Measurements from ENCODE around the gene SEC14L5. TPM values are rescaled to one million over a fixed set of nuclear protein-coding genes. Genes with fewer than 3 reads are reported as not detected.
"Not testable (repeated sequence)": the region's sequence is repeated elsewhere in the genome, so short reads cannot be mapped to it uniquely, and the experiment has no call there.

Gene SEC14L5
- total RNA-seq, 1 experiment from 2014 or later = 2.3 TPM

GRCh38 chr16:5041600-5042133 is 83.5 kb downstream of the SEC14L5 start (continued):
- TF ChIP-seq ZBTB21 (CRISPR knock-in tag; IDR thresholded peaks at IDR 0.05; ENCODE audit: borderline replicate concordance) (no peak), FOXJ3 (CRISPR knock-in tag; IDR thresholded peaks at IDR 0.05; ENCODE audit: borderline replicate concordance) (no peak), ZMAT4 (CRISPR knock-in tag; IDR thresholded peaks at IDR 0.05) (no peak)

DNA sequence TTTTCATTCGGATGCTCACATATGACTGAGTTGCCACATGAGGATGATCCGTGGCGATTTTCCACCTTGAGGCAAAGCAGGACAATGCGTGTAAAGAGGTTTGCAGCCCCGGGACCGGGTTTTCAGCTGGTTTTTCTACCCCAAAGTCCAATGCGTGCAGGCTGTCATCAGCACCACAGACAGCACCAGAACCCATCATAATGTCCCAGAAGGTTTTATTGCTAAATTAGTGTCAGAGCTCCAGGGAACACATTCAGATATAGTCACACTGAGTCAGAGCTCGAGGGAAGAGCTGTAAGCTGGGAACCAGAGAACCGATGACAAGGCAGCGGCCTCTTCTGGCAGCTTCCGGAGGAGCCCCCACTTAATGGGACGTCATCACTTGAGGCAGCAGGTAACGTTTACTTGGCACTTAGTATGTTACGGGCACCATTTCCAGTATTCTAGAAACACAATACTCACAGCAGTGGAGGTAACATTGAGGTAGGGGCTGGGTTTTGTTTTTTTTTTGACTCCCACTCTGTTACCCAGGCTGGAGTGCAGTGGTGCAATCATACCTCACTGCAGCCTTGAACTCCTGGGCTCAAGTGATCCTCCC is 84.5 kb downstream of the SEC14L5 start:
- TF ChIP-seq HMGA2 (CRISPR knock-in tag; IDR thresholded peaks at IDR 0.05) = no peak
- TF ChIP-seq, protein P1, sequence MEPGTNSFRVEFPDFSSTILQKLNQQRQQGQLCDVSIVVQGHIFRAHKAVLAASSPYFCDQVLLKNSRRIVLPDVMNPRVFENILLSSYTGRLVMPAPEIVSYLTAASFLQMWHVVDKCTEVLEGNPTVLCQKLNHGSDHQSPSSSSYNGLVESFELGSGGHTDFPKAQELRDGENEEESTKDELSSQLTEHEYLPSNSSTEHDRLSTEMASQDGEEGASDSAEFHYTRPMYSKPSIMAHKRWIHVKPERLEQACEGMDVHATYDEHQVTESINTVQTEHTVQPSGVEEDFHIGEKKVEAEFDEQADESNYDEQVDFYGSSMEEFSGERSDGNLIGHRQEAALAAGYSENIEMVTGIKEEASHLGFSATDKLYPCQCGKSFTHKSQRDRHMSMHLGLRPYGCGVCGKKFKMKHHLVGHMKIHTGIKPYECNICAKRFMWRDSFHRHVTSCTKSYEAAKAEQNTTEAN (CRISPR knock-in tag; IDR thresholded peaks at IDR 0.05) = no peak
- Mint-ChIP-seq H3K4me1 (peaks cover 10% of the 10 kb centered on the region), H3K27me3 (ENCODE audit: low read depth) (peaks cover 10% of the 10 kb centered on the region), H3K4me3 (no peak overlapping the region), H3K9me3 (no peaks in the 10 kb centered on the region), H3K27ac (no peak overlapping the region), H3K36me3 (no peaks in the 10 kb centered on the region)
- ATAC-seq = no peak
- ChIA-PET CTCF (interaction anchor here (1.2 to 2.5 kb wide), 2 partner anchors 14 to 33 kb away, joined by 3 to 10 read pairs; no protein-coding TSS in a partner anchor), POLR2A (no interaction called here)
- no peak for DNase-seq (ENCODE audit: low spot score)

DNA sequence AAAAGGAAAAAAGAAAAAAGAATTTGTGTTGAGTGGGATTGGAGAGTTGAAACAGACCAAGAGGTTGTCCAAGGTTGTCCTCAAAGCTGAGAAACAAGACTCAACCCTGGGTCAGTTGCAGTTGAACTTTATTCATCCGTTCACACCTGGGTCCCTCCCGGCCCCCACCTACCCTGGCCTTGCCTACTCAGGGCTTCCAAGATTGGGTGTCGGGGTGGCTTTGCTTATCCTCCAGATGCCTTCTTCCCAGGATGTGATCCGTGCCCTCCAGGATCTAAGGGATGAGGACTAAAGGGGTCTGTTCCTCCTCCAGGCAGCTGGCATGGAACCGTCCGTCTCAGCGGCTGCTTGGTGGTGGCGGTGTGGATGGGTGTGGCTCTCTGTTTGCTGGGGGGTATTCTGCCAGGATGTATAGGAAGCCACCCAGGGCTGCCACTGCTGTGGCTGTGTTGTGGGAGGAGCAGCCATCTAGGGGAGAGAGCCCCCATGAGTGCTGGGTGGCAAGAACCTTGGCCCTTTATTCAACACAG is 85.9 kb downstream of the SEC14L5 start:
- 0 out of 2 replicates have a peak, but pooled peaks cover 4% of the 10 kb centered on the region for H3K4me1 Mint-ChIP-seq
- H3K27me3 Mint-ChIP-seq (ENCODE audit: low read depth) = peaks cover 10% of the 10 kb centered on the region
- ATAC-seq = no peak
- POLR2A ChIA-PET = no interaction called here
- CTCF ChIA-PET = no interaction called here
- DNase-seq (ENCODE audit: low spot score) = no peak
- no peak overlapping the region for H3K27ac Mint-ChIP-seq
- TF ChIP-seq GTF2I (CRISPR knock-in tag; conservative IDR thresholded peaks at IDR 0.05) = no peak
- no peak for TF ChIP-seq ZNF416 (CRISPR knock-in tag; IDR thresholded peaks at IDR 0.05)
- TF ChIP-seq KAT7 (CRISPR knock-in tag; IDR thresholded peaks at IDR 0.05; ENCODE audit: borderline replicate concordance) = no peak
- H3K9me3 Mint-ChIP-seq = no peaks in the 10 kb centered on the region; the same call in 1 of the 2 replicates
- H3K4me3 Mint-ChIP-seq = no peak overlapping the region
- no peaks in the 10 kb centered on the region for H3K36me3 Mint-ChIP-seq

DNA sequence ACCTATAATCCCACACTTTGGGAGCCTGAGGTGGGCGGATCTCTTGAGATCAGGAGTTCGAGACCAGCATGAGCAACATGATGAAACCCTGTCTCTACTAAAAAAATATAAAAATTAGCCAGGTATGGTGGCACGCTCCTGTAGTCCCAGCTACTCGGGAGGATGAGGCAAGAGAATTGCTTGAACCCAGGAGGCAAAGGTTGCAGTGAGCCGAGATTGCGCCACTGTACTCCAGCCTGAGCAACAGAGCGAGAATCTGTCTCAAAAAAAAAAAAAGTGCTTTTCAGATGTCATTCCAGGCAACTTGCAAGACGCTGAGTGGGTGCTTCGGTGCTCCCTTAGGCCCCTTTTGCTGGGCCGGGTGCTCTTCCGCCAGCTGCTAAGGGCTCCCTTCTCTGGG is 86.5 kb downstream of the SEC14L5 start:
- peaks cover 12% of the 10 kb centered on the region for H3K27me3 Mint-ChIP-seq (ENCODE audit: low read depth)
- CTCF ChIA-PET = interaction anchor here (0.9 to 2.9 kb wide), 3 partner anchors 12 to 40 kb away, joined by 3 to 14 read pairs (median 6); no protein-coding TSS in a partner anchor

DNA sequence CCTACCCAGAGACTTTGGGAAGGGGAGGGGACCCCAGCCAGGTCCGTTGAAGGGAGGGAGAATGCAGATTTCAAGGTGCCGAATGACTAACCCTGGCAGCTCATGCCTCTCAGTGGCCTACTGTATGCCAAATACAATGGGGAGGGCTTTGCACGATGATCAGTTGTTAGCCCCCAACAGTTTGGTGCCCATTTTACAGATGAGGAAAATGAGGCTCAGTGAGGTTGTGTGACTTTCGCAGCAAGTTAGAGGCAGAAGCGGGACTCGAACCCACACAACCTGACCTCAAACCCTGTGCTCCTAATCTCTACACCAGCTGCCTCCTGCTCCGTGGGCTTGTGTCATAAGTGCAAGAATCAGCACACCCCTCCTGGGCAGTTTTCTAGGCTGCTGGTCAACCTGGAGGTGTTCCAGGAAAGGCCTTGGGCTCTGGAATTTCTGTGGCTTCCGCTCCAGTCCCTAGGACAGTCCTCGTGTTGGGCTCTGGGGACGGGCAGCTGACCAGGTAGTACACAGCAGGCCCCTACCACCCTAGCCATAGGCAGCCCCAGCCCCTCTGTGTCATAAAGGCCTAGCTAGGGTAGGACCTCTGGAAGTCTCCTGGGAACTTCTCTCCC is 87.5 kb downstream of the SEC14L5 start:
- H3K9me3 Mint-ChIP-seq = no peaks in the 10 kb centered on the region; the same call in 1 of the 2 replicates
- H3K4me1 Mint-ChIP-seq = 0 out of 2 replicates have a peak, but pooled peaks cover 4% of the 10 kb centered on the region
- H3K27me3 Mint-ChIP-seq (ENCODE audit: low read depth) = peaks cover 11% of the 10 kb centered on the region
- H3K36me3 Mint-ChIP-seq = no peaks in the 10 kb centered on the region
- H3K4me3 Mint-ChIP-seq = no peak overlapping the region
- ChIA-PET POLR2A (no interaction called here), CTCF (interaction anchor here (0.9 to 2.9 kb wide), 4 partner anchors 11 to 39 kb away, joined by 3 to 14 read pairs (median 4); no protein-coding TSS in a partner anchor)
- no peak overlapping the region for H3K27ac Mint-ChIP-seq
- ATAC-seq (no peak), DNase-seq (ENCODE audit: low spot score) (no peak)
- no peak for TF ChIP-seq NFE2L1 (CRISPR knock-in tag; IDR thresholded peaks at IDR 0.05)
- TF ChIP-seq ZNF416 (CRISPR knock-in tag; IDR thresholded peaks at IDR 0.05) = no peak
- TF ChIP-seq, protein P1 (CRISPR knock-in tag; IDR thresholded peaks at IDR 0.05) = no peak
- TF ChIP-seq, protein P2, sequence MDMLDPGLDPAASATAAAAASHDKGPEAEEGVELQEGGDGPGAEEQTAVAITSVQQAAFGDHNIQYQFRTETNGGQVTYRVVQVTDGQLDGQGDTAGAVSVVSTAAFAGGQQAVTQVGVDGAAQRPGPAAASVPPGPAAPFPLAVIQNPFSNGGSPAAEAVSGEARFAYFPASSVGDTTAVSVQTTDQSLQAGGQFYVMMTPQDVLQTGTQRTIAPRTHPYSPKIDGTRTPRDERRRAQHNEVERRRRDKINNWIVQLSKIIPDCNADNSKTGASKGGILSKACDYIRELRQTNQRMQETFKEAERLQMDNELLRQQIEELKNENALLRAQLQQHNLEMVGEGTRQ (CRISPR knock-in tag; IDR thresholded peaks at IDR 0.05) = no peak
- no peak for TF ChIP-seq SMAD4 (CRISPR knock-in tag; IDR thresholded peaks at IDR 0.05)
- no peak for TF ChIP-seq NR2C2 (CRISPR knock-in tag; IDR thresholded peaks at IDR 0.05)
- TF ChIP-seq, protein P3, sequence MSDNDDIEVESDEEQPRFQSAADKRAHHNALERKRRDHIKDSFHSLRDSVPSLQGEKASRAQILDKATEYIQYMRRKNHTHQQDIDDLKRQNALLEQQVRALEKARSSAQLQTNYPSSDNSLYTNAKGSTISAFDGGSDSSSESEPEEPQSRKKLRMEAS (CRISPR knock-in tag; IDR thresholded peaks at IDR 0.05) = no peak
- TF ChIP-seq JAZF1 (CRISPR knock-in tag; IDR thresholded peaks at IDR 0.05) = no peak
- TF ChIP-seq SOX15 (CRISPR knock-in tag; IDR thresholded peaks at IDR 0.05) = no peak
- no peak for TF ChIP-seq NFYB (CRISPR knock-in tag; conservative IDR thresholded peaks at IDR 0.05; ENCODE audit: low read depth)
- TF ChIP-seq FOXP1 (CRISPR knock-in tag; IDR thresholded peaks at IDR 0.05; ENCODE audit: borderline replicate concordance) = no peak

More for the DNA sequence above, 86.5 kb downstream of the SEC14L5 start:
- H3K27ac Mint-ChIP-seq; H3K4me1 Mint-ChIP-seq; DNase-seq (ENCODE audit: low spot score); H3K9me3 Mint-ChIP-seq; ATAC-seq; H3K36me3 Mint-ChIP-seq; POLR2A ChIA-PET; H3K4me3 Mint-ChIP-seq: not testable (repeated sequence)
